T-helper 2 cell (primary cell): ENCODE data around the gene NTRK3.

Source experiments
- DNase-seq, 5 experiments: peaks; one replicate each; pipeline versions ENCODE4 v3.0.0 to v3.0.0-alpha.2; 2012 to 2022

NTRK3 gene

DNA sequence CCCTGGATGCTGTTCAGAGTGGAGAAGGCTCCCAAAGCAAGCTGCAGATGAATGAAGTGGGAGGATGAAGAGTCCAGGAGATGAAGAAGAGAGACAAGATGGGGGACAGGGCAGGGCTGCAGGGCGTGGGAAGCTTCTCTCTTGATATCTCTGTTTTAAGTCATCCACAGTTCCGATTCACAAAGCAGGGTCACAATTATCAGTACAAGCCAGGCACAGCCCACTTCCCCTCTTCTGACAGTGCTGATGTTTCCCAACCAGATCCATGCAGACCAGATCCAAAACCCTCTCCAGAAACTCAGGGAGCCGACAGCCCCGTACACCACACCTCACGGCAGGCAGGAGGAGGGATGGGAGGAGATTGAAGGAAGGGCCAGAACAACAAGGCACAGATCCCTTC lies 31.1 kb downstream of the NTRK3 start:
- no peak for DNase-seq

DNA sequence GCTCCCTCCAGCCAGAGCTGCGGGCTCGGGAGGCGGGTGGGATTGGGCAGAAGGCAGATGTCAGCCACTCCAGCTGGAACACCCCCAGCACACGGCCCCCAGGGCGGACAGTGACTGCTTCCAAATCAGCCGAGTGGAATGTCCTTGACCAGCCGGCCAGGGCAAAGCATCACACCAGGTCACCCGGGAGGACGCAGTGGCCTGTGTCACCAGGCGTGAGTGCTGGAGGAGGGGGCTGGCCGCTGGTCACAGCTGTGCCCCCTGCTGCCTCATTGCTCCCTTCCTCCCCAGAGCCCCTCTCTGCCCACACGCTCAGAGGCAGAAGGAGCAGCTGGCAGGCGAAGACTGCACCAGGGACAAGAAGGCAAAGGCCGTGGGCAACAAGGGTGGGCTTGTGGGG lies 33.5 kb downstream of the NTRK3 start:
- DNase-seq = no peak

DNA sequence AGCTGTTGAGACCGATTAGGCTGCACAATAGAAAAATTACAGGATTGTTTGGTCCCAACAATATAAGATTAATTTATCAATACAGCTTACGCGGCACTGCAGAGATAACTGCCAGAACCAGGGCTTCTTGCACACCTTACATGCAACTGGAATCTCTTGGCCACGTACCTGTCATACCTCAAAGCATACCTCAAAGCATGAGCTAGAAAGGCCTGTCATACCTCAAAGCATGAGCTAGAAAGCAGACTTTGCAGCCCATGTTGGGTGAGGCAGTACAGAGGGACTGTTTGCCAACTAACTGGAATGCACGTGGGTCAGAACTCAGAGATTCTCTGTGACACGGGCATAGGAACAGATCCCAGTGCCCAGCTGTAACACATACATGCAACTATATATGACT lies 34.7 kb downstream of the NTRK3 start:
- no peak for DNase-seq

DNA sequence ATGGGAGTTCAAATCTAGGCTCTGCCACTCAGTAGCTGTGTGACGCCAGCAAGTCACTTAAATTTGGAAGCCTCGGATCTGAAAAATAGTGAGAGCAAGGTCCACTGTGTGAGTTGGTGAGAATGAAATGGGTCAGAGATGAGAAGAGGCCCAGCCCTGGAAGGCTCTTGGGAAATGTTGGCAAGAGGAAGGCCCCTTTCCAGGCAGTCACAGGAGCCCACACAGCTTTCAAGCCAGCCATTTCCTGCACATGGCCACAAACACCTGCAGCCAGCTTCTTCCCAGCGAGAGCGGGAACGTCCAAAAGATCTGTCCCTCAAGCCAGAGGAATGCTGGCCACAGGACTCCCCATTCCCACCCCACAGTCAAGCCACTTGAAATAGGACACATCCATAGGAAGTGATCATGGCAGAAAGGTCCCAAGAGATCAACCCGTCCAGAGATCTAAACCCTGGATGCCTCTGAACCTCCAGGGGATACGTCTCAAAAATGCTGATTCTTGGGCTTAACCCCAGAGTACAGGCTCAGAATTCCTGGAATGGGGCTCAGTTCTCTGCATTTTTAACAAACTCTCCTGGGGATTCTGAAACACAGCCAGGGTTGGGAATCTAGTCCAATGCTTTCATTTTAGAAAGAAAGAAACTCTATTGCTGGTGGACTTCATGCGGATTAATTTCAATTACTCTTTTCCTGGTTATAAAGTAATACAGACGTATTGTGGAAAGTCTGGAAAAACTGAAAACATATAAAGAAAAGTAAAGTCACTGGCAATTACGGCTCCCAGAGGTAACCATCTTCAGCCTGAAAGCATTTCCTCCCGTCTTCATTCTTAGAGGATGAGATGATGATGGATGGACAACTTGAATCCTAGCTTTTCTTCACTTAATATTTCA lies 35.9 kb downstream of the NTRK3 start:
- DNase-seq = no peak

DNA sequence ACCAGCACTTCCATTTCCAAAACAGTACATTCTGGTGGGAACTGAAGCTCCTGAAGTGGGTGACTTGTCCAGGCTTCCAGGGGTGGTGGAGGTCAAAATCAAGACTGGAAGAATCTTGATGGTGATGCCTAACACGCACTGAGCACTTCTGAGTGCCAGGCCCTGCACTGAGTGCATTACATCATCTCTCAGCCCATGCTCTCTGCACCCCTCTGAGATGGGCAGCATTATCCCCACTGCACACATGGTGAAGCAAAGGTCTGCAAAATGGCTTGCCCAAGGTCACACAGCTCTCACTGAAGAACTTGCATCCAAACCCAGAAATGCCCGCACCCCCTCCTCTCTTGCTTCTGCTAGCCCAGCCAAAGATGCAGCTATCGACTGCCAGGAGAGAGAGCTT lies 36.9 kb downstream of the NTRK3 start:
- no peak for DNase-seq

DNA sequence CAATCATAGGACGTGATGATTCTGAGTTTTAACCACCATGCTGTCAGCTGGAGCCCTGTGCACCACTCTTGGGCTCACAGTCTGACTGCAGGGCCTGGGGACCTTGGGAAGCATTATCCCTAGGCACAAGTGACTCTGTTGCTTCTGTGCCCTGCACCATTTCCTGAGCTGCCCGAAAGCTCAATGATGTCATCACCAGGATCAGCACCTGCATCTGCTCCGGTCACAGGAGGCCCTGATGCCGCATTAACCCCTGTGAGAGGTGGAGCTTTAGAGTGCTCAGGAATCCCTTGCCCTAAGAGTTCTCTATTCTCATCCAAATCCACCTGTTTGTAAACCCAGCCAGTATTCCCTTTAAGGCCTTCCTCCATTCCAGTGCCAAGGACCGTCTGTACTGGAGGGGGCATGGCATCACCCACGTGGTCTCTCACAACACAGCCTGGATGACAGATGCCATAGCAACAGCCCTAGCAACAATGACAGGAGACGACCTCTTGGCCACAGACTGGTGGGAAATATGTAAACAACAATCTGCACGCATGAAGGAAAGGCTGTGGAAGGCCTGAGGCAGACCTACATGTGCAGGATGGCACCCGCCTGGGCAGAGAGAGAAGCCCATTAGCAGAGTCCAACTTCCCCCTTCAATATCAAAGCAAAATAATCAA lies 37.9 kb downstream of the NTRK3 start:
- DNase-seq = no peak

DNA sequence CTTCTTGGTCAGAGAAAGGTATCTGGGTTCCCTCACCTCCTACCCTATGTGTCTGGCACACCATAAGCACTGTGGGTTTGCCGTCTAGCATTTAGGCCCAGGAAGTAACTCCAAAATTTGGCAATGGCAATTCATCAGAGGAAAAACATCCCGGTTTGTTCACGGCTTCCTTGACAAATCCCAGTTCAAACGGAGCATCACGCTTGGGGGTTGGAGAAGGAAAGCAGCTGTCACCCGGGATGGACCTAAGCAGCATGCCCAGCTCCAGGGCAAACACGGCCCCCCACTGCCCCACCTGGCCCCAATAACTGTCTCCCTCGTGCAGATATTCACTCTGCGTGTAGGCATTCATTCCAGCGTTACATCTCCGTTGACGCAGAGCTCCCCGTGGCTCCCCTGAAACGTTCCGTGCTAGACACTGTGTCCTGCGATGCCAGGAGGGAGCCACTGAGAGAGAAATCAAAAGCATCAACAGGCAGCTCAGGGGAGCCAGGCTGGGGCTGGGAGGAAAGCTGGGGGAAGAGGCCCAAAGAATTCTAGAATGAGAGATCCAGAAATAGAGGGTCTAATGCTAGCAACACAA lies 41.4 kb downstream of the NTRK3 start:
- DNase-seq = no peak

DNA sequence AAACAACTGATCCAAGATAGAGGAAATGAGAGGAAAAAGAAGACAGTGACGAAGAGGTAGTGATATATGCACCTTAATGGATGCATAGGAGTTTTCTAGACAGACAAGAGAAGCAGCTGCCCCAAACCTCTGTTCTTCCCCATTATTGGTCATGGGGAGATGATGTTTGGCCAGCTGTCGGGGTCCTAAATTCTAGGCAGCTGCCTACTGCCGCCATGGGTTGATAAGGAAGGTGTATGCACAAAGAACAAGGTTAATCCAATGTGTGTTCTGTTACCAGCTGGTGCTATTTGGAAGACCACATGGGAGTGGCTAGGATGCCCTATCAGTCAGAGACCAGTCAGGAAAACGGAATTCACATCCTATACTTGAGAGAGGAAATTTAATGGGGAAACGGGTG lies 47.4 kb downstream of the NTRK3 start:
- DNase-seq = no peak

DNA sequence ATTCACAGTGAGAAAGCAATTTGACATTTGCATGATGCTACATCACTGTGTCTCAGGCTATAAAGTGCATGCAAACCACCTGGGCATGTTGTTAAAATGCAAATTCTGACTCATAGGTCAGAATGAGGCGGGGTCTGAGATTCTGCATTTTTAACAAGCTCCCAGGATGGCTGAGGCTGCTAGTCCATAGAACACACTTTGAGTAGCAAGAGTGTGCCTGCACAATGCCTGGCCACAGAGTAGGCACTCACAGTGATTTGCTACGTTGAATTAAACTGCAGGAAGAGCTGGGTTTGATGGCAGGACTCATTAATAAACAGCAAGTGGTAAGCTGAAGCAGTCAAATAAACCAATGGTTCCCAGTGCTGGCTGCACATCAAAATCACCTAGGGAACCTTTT lies 48.1 kb downstream of the NTRK3 start:
- DNase-seq = no peak

DNA sequence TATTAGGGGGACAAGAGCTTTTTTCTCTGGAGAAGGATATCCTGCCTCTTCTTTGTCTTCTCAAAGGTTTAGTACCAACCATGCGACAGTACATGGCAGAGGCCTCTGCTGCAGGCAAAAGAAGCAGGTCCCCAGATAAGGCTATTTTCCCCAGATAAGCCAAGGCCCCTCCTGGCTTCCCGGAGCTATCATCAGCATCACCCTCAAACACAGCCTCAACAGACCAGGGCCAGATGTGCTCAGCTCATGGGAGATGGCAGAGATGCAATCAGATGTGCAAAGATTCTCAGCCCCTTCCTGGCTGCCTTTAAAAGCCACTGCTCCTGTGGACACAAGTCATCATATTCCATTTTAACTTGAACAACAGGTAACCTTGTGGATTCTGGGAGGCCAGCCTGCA lies 49.0 kb downstream of the NTRK3 start:
- DNase-seq = no peak

DNA sequence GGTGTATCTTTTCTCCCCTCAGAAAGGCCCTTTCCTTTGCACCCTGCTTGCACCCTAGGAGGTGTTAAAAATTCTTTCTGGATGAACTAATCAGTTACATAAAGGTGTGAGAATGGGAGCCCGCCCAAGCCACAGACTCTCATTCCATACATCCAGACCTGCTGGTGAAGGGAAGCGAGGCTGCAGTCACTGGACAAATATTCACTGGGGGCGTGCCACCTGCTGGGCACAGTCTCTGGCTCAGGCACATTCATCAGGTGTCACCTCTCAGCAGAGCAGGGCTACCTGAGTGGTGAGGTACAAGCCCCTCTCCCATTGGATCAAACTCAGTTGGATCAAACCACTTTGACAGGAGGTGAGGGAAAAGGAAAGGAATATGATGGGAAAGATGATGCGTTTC lies 52.0 kb downstream of the NTRK3 start:
- no peak for DNase-seq

DNA sequence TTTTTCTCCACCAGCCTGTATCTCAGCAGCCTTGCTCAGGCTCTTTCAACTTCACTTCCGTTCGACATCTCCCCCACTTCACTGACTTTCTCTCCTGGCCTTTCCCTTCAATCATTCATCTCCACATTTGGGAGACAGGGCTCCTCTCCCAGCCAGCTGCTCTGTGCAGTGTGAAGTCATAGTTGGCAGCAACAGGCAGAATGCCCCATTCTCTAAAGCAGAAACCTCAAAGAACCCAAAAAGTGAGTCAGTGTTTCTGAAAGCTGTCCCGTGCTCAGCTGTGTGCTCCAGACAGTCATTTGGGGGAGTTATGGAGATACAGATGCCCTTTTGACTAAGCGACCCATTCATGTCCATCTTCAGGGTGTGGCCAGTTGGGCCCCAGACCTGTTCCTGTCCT lies 54.3 kb downstream of the NTRK3 start:
- no peak for DNase-seq

DNA sequence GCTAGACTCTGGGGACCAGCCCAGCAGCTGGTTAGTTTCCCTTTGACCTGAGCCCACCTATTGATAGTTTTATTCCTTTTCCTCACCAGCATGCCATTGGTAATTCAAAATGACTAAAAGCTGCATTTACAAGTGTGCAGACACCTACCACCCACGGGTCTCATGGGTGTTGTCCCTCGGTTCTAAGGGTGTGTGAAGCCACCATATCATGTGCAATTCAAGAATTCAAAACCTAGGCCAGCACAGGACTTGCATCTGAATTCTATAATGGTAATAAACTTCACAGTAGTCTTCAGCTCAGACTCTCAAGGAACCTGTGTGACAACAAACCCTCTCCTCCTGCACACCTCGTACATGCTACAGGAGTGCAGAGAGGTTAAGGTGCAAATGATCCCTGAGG lies 55.3 kb downstream of the NTRK3 start:
- DNase-seq = no peak

DNA sequence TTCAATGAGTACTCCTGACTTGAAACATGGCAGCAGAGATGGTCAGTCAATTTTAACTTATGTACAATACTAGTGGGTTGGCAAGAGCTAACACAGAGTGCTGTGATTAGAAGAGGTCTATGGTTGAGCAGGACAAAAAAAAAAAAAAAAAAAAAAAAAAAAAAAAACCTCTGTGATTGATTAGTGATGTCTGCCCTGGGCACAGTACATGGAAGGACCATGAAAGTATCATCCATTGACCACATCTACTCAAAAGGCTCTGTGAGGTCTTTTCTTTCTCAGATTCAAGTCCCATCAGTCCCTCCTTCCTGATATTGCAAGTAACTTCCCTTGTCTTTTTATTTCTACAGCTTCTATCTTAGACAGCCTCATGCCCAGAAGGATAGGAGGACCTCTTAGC lies 59.6 kb downstream of the NTRK3 start:
- DNase-seq = no peak

DNA sequence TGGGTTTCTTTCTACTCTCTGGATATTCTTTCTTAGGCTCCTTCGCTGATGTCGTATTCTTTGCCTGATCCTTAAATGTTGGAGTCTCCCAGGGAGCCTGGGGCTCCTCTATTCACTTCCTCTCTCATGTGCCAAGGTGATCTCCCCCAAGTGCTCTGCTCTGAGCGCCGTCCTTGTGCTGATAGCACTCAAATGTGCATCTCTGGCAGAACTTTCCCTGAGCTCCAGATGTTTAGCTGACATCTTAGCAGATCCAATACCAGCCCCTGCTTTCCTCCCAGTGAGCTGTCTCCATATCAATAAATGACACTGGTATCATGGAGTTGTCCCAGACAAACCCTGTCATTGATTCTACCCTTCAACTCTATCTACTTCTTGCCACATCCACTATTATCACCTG lies 62.4 kb downstream of the NTRK3 start:
- no peak for DNase-seq

DNA sequence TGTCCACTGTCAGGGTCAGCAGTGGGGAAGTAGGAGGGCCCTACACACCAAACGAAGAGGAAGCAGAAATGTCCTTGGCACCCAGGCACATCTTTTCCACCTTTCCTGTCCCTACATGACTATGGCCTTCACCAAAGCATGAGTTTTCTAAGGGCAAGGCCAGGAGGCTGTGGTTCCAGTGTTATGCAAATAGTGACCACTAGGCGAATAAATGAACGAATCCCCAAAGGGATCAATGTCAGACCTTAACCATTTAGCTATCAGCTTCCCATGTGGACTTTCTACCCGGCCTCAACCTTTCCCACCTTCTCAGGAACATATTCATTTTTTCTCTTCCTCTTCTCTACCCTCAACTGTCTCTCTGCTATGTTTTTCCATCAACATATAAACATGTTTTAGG lies 63.1 kb downstream of the NTRK3 start:
- no peak for DNase-seq

DNA sequence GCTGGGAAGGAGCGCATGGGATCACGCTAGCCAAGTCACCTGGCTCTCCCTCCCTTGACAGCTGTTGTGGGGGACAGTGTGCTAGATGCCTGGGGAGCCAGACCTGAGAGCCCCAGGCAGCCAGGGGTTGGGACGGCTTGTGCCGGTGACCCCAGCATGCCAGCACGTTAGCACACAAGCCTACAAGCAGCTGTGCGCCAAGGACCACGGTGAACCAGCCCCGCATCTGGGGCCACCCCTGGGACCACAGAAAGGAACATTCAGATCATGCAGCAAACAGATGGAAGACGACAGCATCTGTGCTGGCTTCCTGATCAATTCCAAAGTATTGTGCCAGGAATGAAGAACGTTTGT lies 64.8 kb downstream of the NTRK3 start:
- no peak for DNase-seq

DNA sequence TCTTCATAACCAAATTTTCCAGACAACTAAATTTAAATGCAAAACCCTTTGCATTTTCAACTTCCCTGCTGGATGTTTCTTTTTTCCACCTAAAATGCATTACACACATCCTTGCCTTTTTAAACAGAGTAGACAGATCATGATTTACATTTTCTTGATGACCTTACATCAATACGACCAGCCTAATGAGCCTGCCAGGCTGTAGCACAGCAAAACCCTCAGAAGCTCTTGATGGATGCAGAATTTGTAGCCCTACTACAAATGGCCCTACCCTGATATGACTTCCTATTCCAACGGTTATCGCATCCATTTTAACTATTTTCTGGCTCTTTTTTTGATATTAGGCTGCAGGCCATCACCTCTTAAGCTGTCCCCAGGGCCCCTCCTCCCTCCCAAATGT lies 66.3 kb downstream of the NTRK3 start:
- DNase-seq = no peak

DNA sequence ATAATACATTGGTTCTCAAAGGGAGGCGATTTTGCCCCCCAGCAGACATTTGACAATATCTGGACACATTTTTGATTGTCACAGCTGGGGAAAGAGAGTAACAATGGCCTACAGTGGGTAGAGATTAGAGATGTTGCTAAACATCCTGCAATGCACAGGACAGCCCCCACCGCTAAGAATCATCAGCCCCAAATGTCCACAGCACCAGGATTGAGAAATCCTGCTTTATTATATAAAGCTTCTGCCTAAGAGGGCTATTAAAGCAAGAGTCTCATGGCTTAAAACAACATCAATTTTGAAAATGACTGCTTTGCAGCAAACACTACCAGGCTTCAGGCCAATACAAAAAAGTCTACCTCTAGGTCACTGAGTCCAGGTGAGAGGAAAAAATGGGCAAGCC lies 68.2 kb downstream of the NTRK3 start:
- DNase-seq = no peak

DNA sequence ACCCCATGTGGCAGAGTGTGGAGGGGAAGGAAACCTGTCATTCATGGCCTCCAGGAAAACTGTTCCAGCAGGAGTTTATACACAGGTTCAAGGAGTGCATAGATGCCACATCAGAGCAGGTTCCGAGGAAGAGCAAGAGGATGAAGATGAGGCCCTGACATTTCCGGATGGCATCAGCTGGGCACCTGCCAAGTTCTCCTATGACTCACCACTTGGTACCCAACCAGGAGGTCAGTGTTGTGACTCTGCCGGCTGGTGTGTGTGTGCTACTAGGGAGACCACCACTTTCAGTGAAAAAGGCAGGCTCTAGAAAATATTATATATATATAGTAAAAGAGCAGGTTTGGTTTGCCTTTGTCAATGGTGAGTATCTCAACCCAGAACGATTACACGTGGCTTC lies 69.3 kb downstream of the NTRK3 start:
- DNase-seq = no peak

DNA sequence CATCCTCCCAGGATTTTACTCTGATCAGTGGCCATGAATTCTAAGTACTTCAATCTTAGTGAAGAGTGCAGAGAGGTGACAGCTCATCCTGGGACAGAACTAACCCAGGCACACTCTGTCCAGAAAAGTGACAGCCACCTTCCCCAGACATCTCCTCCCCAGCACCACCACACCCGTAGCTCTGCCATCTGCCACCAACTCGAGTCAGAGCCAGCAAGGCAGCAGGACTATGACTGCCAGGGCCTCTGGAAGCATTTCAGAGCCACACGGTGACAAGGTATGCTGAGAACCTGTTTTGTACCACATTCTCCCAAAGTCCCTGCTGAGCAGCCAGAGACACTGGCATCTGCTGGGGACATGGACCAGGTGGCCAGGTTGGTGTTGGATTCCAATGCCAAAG lies 71.0 kb downstream of the NTRK3 start:
- DNase-seq = no peak

DNA sequence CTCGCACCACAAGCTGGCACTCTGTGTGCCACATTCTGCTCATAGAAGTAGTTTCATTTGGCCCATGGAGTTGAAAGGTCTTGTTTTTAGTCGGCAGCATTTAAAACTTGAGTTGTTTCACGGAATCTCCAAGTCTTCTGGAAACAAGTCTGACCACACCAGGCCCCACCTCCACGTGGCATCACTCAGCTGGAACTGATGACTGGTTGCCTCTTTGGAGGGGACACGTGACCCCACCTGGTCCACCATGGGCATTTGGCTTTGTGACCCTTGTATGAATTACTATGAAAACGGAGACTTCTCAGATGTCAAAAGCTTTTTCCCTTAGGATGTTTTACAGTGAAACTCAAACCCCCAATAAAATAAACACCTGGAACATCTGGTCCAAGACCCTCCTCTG lies 74.9 kb downstream of the NTRK3 start:
- no peak for DNase-seq

DNA sequence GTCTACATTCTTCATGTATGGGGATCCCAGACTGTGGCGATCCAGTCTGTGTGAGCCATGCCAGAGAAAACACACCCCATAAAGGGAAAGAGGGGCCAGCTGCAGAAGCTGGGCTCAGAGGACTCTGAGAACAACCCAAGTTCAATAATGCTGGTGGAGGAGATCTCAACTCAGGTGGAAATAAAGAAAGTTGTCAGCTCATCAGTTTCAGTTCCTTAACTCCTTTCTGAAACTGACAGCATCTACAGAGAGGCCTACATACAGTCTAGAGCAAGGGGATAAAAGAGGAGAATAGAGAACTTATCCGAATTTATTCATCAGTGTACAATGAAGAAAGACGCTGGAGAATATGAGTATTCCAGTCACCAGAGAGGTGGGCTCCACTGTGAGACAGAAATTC lies 77.0 kb downstream of the NTRK3 start:
- no peak for DNase-seq

DNA sequence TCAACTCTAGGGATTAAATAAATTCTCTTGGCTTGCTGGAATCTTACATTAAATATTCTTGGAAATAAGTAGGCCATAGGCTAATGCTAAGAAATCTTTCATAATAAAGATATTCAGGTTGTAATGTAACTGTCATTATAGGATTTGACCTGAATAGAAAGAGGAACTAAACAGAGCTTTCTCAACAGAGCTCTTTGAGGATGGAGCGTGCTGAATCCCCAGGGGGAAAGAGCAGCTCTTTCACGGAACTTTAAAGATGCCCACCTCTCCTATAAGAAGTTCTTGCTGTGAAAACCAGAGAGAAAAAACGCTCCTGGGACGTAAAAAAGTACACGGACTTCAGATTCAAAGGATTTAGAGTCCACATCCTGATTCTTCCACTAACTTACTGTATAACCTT lies 77.9 kb downstream of the NTRK3 start:
- DNase-seq = no peak
